Measurements from ENCODE around the gene AUTS2.

DNA sequence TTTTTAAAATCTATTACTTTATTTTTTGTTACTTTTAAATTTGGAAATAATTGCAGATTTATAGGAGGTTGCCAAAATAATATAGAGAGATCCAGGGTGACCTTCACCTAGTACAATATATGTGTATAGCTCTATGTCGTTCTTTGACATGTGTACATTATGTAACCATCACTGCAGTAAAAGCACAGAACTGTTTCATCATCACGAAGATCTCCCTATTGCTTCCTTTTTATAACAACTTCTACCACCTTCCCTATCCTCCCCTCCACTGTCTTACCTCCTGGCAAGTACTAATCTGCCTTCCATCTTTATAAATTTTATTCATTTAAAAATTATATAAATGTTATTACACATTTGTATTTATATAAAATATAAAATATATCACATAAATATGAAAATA, 251.0 kb downstream of the AUTS2 start:
- TF ChIP-seq ZNF274 (IDR thresholded peaks at IDR 0.05; ENCODE audit: low read depth, low read length) (no peak), YY1 (IDR thresholded peaks at IDR 0.05; ENCODE audit: insufficient read depth, insufficient read length) (no peak), SUZ12 (IDR thresholded peaks at IDR 0.05; ENCODE audit: extremely low read depth, insufficient read depth, insufficient read length) (no peak)
